Measurements from ENCODE around the gene LRRFIP1.

DNA sequence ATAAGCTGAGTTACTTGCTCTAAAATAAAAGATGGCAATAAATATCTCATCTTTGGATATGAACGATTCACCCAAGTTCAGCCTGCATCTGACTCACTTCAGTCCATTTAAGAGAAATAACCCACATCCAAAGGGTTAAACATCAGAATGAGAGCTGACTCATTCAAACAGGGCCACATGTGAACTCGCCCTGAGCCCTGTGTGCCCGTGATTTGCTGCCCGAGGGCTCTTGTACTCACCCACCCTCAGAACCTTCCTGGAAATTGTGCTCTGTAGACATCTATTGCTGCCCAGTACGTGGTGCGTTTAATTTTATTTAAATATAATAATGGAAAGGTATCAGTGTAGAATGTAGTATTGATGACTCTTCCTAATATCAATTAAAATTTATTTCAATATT is 104.3 kb downstream of the LRRFIP1 start:
- TF ChIP-seq, protein P1, sequence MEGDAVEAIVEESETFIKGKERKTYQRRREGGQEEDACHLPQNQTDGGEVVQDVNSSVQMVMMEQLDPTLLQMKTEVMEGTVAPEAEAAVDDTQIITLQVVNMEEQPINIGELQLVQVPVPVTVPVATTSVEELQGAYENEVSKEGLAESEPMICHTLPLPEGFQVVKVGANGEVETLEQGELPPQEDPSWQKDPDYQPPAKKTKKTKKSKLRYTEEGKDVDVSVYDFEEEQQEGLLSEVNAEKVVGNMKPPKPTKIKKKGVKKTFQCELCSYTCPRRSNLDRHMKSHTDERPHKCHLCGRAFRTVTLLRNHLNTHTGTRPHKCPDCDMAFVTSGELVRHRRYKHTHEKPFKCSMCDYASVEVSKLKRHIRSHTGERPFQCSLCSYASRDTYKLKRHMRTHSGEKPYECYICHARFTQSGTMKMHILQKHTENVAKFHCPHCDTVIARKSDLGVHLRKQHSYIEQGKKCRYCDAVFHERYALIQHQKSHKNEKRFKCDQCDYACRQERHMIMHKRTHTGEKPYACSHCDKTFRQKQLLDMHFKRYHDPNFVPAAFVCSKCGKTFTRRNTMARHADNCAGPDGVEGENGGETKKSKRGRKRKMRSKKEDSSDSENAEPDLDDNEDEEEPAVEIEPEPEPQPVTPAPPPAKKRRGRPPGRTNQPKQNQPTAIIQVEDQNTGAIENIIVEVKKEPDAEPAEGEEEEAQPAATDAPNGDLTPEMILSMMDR (IDR thresholded peaks at IDR 0.05) = no peak
- TF ChIP-seq POLR2A (IDR thresholded peaks at IDR 0.05) (no peak), EP300 (IDR thresholded peaks at IDR 0.05) (no peak)
